D721Med (cell line): ENCODE measurements around the gene MALRD1.

Experiments
- DNase-seq: peaks from one replicate; pipeline ENCODE4 v3.0.0; 2011; ENCODE audit warnings: low spot score; ENCODE audit not compliant: insufficient read length
- FAIRE-seq: peaks from 2 replicates; lab custom pipeline; 2011; peaks lifted over from hg19 to GRCh38; lab: Jason Lieb, UNC
- CTCF ChIP-seq: IDR thresholded peaks from 2 replicates; pipeline ENCODE4 v1.5.1; 2012; ENCODE audit warnings: mild to moderate bottlenecking, control low read depth; ENCODE audit not compliant: insufficient read depth; ENCODE audit errors: missing control alignments

The MALRD1 gene

DNA sequence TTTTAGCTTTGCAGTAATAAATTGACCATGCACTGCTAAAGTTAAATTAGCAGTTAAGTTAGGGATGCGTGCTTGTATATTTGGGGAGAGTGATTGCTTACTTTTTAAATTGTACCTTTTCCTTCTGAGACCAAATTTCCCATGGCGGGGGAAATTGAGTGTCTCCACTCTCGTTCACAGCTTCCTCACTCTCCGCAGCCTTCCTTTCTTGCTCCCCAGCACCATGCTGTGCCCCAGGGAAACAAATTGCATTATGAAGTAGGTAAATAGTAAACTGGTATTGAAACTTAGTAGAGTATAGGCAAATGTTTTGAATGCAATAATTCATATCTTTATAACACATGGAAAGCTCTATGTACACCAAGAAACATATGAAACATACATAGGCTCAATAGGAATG, 85.4 kb downstream of the MALRD1 start:
- DNase-seq (no peak), FAIRE-seq (peak; percentile 32)
- no peak for TF ChIP-seq CTCF

DNA sequence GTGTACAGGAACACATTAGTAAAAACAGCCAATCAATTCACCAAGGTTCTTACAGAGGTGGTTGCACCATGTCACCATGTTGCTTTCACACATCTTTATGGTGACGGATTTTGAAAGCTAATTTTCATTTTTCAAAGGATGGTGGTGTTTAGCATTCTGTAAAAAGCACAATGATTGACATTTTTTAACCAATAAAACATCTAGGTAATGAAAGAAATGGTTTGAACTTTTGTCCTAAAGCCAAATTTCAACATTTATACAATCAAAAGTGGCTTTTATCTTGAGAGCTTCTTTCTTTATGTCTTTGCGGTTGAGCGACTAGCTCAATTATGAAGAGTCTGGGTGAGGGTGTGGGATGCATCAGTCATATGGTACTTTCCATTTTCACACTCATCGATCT, 94.4 kb downstream of the MALRD1 start:
- no peak for DNase-seq
- FAIRE-seq = no peak
- no peak for TF ChIP-seq CTCF

DNA sequence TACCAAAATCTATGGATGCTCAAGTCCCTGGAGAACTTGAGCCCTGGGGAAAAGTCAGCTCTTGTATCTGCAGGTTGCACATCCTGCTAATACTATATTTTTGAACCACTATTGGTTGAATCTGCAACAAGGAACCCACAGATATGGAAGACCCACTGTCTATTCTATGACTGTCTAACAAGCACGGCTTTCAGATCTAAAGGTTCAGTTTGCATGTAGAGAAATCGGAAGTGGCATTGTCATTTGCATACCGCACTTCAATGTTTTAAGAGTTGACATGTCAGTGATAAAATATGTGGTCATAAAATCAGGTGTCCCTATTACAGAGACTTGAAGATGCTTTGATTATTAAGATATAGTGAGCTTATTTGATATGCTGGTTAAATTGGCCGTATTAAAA, 95.6 kb downstream of the MALRD1 start:
- FAIRE-seq = no peak
- DNase-seq = no peak
- no peak for TF ChIP-seq CTCF

GRCh38 chr10:19154375-19154774, 105.8 kb downstream of the MALRD1 start:
- FAIRE-seq (no peak), DNase-seq (no peak)
- no peak for TF ChIP-seq CTCF

DNA sequence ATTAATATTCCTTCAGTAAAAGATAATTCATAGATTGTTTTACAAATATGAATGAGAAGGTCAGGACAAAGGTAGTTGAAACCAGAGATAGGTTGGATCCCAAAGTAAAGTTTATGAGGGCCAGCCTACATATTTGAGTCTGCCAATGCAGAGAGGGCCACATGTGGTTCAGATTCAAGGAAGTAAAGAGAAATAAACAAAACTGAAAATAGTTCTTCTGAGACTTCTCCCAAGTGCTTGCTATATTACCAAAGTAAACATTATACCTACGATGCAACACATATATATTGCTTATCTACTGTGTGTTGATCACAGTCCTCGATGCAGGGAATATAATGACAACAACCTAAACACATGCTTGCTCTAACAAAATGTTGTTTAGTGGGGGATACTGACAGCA, 109.8 kb downstream of the MALRD1 start:
- DNase-seq (no peak), FAIRE-seq (no peak)
- no peak for TF ChIP-seq CTCF

- FAIRE-seq = no peak
- TF ChIP-seq CTCF = no peak
- DNase-seq = no peak
Observed at GRCh38 chr10:19158870-19159269, 110.3 kb downstream of the MALRD1 start.

DNA sequence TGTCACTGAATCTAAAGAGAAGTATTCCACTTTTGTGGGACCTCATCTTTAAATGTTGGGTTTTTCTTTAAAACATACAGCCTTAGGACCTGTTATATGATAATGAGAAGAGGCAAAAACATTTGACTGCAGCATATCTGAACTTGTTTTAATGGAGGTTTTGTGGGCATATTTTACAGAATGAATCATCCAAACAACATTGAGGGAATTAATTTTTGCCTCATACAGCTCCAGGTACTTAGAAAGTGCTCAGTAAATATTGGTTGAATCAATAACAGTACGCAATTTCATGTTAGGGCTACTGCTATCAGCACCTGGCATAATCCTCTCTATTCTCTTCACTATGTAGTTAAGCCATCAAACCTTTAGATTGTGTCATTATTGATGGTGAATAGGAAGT, 115.9 kb downstream of the MALRD1 start:
- no peak for FAIRE-seq
- no peak for TF ChIP-seq CTCF

More for the DNA sequence above, 115.9 kb downstream of the MALRD1 start:
- no peak for DNase-seq
